Stomach (tissue), 4 donors: ENCODE measurements around the gene SLC8A2.

Experiments
- CTCF ChIP-seq, 7 experiments: fragments of 450-650 bp in 4 of 7; fragments of 200-600 bp in 3 of 7; sonication (generic) in 3 of 7; IDR thresholded peaks; one replicate each; pipeline ENCODE4 v1.5.1; 2016 to 2019; ENCODE audit warnings: antibody characterized with exemption in 7 of 7, control low read depth in 2 of 7, mild to moderate bottlenecking in 1 of 7
- EP300 ChIP-seq: sonication (generic); formaldehyde crosslinking; IDR thresholded peaks from one replicate; pipeline ENCODE4 v1.6.1; 2017; ENCODE audit warnings: antibody characterized with exemption
- POLR2A ChIP-seq, 4 donors: fragments of 450-650 bp; IDR thresholded peaks; one replicate each; pipeline ENCODE4 v1.6.1; 2016; ENCODE audit warnings: antibody characterized with exemption in 4 of 4, control low read depth in 2 of 4, mild to moderate bottlenecking in 1 of 4, moderate library complexity in 1 of 4
- POLR2AphosphoS5 ChIP-seq, 3 donors: sonication (generic); formaldehyde crosslinking; IDR thresholded peaks; one replicate each; pipeline ENCODE4 v1.6.1; 2016; ENCODE audit warnings: antibody characterized with exemption in 3 of 3

GRCh38 chr19:47415953-47416642 is 55.6 kb downstream of the SLC8A2 start:
- TF ChIP-seq POLR2A (IDR thresholded peaks at IDR 0.05): no peak
- TF ChIP-seq CTCF (IDR thresholded peaks at IDR 0.05): no peak
- no peak for TF ChIP-seq EP300
- no peak for TF ChIP-seq POLR2AphosphoS5 (IDR thresholded peaks at IDR 0.05)
